SJCRH30 (cell line): Measurements from ENCODE around the gene HOXA5. TPM values are rescaled to one million over a fixed set of nuclear protein-coding genes. Genes with fewer than 3 reads are reported as not detected.
A peak's percentile ranks its signal among the peaks of the same experiment; 100 is the strongest.

Experiments used
- DNase-seq, 2 experiments: peaks; one replicate each; pipeline ENCODE4 v3.0.0-alpha.2; 2015 to 2020
- H3K27ac ChIP-seq: fragments of 250-450 bp; sonication (Bioruptor Pico); 2 replicates; pipeline ENCODE4 v1.5.1; 2020; ENCODE audit warnings: mild to moderate bottlenecking, moderate library complexity
- H3K27me3 ChIP-seq: fragments of 250-450 bp; sonication (Bioruptor Pico); 2 replicates; pipeline ENCODE4 v1.5.1; 2020; ENCODE audit warnings: mild to moderate bottlenecking, moderate library complexity
- H3K36me3 ChIP-seq: fragments of 250-450 bp; sonication (Bioruptor Pico); 2 replicates; pipeline ENCODE4 v1.5.1; 2020; ENCODE audit warnings: mild to moderate bottlenecking, moderate library complexity
- H3K4me1 ChIP-seq: fragments of 250-450 bp; sonication (Bioruptor Pico); 2 replicates; pipeline ENCODE4 v1.5.1; 2020; ENCODE audit warnings: mild to moderate bottlenecking, moderate library complexity
- H3K4me3 ChIP-seq: fragments of 250-450 bp; sonication (Bioruptor Pico); 2 replicates; pipeline ENCODE4 v1.5.1; 2020; ENCODE audit warnings: mild to moderate bottlenecking, moderate library complexity
- H3K9me3 ChIP-seq: fragments of 250-450 bp; sonication (Bioruptor Pico); replicated peaks from 2 replicates; pipeline ENCODE4 v1.5.1; 2020; ENCODE audit warnings: mild to moderate bottlenecking, moderate library complexity
- total RNA-seq: library from RNA; depleted of rRNA; stranded (reverse); fragments of >200 nt; shearing (Covaris generic); gene quantifications from 2 replicates; pipeline ENCODE4 v1.2.3, GENCODE V29; 2014; rRNA removed

The HOXA5 gene
- 10.4 and 11.9 TPM in 2 replicates for total RNA-seq

DNA sequence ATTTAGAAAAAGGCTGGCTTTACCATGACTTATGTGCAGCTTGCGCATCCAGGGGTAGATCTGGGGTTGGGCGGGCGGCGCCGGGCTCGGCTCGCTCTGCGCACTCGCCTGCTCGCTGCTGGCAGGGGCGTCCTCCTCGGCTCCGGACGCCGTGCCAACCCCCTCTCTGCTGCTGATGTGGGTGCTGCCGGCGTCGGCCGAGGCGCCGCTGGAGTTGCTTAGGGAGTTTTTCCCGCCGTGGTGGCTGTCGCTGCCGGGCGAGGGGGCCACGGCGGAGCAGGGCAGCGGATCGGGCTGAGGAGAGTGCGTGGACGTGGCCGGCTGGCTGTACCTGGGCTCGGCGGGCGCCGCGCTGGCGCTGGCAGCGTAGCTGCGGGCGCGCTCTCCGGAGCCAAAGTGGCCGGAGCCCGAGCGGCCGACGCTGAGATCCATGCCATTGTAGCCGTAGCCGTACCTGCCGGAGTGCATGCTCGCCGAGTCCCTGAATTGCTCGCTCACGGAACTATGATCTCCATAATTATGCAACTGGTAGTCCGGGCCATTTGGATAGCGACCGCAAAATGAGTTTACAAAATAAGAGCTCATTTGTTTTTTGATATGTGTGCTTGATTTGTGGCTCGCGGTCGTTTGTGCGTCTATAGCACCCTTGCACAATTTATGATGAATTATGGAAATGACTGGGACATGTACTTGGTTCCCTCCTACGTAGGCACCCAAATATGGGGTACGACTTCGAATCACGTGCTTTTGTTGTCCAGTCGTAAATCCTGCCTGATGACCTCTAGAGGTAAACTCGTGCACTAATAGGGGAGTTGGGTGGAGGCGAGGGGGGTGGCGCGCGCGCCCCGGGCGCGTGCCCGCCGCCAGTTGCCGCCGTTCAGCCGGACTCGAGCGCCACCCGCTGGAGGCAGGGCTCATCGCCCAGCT, at the start of gene HOXA5:
Gene HOXA5, minus strand, starts transcription at position 659 of the 927 bp plus-strand sequence. Its CDS starts 74 bp downstream, at position 585.
- peak; percentile 91 to 95 for DNase-seq
- H3K27me3 ChIP-seq, result no peaks in the 10 kb centered on the region
- no peaks in the 10 kb centered on the region for H3K4me1 ChIP-seq
- H3K4me3 ChIP-seq, result peak within 1 kb of the TSS; percentile 73
- peak within 1 kb of the TSS; percentile 83 for H3K27ac ChIP-seq
- no peaks in the 10 kb centered on the region for H3K36me3 ChIP-seq
- no peaks in the 10 kb centered on the region for H3K9me3 ChIP-seq

DNA sequence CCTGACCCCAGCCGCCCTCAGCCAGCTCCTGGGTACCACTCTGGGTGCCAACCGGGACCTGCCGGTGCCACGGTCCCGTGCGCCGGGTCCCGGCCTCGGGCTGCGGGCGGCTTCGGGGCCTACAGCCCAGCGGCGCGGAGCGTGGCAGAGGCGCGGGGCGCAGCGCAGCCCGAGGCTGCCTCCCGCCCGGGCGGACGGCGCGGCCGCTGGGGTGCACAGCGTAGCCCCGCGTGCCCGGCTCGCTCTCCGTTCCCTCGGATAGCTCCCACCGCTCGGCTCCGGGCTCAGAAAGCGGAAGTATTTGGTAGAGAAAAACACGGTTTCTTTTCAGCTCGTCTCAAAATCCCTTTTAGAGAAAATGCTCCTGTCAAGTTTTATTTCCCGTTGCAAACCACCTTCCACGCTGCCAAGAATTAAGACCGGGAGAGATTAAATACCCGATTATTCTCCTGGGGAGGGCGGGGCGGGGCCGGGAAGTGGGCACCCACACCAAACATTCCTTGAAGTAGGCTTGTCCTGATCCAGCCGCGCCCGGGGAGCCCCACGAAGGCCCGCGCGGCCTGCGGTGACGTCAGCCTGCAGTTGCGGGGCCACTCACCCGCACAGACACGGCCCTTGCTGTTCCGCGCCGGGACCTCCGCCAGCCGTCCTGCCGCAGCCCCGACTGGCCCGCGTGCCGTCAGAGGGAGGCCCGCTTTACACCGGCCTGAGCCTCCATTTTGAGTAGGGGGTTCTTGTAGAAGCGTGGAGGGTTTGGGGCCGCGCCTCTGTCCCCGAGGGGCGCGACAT, 49.3 kb upstream of the HOXA5 start:
- H3K4me1 ChIP-seq, result no peaks in the 10 kb centered on the region
- H3K36me3 ChIP-seq, result no peaks in the 10 kb centered on the region
- DNase-seq, result no peak
- H3K27me3 ChIP-seq, result no peaks in the 10 kb centered on the region
- no peak overlapping the region for H3K27ac ChIP-seq
- H3K4me3 ChIP-seq, result no peak overlapping the region
- no peaks in the 10 kb centered on the region for H3K9me3 ChIP-seq

DNA sequence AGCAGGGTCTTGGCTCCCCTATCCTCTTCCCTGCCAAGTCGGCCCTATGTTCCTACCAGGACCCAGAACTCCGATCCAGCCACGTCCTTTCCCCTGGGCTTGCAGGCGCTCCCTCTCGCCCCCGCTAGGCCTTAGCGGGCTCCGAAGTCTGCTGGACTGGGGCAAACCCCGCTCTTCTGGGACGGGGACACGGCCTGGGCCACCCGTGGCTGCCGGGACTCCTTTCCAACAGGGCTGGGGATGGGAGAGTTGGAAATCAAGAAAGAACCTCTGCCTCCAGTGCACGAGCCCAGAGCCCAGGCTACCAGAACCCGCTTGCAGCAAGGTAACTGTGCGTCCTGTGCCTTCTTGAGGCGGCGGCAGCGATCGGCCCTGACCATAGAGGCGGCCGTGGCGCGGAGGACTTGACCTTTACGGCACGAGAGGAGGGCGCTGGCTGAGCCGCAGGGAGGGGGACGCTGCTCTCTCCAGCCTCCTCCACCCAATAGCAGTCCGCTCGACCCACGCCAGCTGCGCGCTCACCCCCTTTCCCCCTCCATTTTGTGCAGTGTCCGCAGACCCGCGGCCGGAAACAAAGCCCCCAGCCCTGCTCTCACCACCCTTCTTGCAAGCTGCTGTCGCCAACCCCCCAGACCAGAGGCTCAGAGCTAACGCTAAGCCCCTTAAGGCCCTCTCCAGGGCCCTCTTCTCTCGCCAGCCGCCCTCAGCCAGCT, 48.5 kb upstream of the HOXA5 start:
- no peak overlapping the region for H3K27ac ChIP-seq
- H3K27me3 ChIP-seq, result no peaks in the 10 kb centered on the region
- no peaks in the 10 kb centered on the region for H3K4me1 ChIP-seq
- DNase-seq, result no peak
- no peak overlapping the region for H3K4me3 ChIP-seq
- no peaks in the 10 kb centered on the region for H3K9me3 ChIP-seq
- no peaks in the 10 kb centered on the region for H3K36me3 ChIP-seq

DNA sequence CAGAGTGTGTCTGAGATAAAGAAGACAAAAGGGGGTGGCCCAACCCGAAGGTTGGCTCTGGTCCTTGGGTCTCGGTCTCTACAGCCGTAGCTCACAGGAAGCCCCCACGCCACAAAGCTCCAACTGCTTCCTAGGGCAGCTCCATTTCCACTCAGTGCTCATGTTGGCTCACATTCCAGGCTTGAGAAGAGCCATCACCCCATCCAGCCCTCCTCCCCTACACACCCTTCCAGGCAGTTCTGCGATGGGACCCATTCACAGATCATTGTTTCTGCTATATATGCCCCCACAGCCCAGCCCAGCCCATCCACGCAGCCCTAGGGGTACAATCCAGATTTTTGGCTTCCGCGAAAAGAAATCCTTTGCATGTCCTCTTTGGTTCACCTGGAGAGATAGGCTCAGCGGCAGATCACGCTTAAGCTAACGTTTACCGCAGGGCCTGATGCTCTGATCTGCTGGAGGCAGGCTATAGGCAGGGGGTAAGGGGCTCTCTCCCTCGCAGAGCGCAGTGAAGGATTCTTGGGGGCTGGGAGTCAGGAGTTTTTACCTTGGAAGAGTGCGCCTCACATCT, 47.8 kb upstream of the HOXA5 start:
- Histone ChIP-seq H3K4me1 (no peaks in the 10 kb centered on the region), H3K27ac (no peak overlapping the region), H3K9me3 (no peaks in the 10 kb centered on the region), H3K36me3 (no peaks in the 10 kb centered on the region), H3K4me3 (no peak overlapping the region), H3K27me3 (no peaks in the 10 kb centered on the region)
- no peak for DNase-seq

DNA sequence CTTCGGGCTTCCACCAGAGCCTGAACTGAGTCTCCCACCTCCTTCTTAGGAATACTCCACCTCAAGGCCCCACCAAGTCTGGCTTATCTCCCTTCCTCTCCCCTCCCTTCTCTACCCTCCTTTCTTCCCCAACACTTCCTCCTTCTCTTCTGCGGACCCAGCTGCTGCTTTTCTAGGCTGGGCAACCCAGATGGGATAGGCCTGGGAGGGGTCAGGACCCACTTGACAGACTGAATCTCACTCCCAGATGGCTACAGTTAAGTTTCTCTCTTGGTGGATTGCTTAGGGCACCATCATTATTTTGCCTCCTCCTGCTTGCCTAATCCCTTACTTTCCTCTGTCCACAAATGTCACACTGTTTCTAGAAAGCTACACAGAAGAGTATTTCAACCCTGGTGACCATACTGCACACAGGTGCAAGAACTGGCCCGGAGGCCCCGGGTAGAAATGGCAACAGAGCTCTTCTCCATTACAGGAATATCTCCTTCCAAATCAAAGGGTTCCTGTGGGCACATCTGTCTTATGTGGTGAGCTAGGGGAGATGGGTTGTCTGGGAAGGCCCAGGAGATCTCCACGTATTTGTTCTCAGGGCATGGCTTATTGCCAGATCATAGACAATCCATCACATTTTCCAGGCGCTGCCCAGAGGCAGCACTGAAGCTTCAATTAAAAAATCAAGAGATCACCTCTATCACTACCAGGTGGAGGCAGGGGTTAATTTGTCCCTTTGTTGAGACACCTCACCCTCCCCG, 46.7 kb upstream of the HOXA5 start:
- no peaks in the 10 kb centered on the region for H3K9me3 ChIP-seq
- no peaks in the 10 kb centered on the region for H3K36me3 ChIP-seq
- H3K27me3 ChIP-seq, result no peaks in the 10 kb centered on the region
- H3K4me3 ChIP-seq, result no peak overlapping the region
- H3K4me1 ChIP-seq, result no peaks in the 10 kb centered on the region
- H3K27ac ChIP-seq, result no peak overlapping the region
- peak in 1 of 2 experiments; percentile 17 for DNase-seq

DNA sequence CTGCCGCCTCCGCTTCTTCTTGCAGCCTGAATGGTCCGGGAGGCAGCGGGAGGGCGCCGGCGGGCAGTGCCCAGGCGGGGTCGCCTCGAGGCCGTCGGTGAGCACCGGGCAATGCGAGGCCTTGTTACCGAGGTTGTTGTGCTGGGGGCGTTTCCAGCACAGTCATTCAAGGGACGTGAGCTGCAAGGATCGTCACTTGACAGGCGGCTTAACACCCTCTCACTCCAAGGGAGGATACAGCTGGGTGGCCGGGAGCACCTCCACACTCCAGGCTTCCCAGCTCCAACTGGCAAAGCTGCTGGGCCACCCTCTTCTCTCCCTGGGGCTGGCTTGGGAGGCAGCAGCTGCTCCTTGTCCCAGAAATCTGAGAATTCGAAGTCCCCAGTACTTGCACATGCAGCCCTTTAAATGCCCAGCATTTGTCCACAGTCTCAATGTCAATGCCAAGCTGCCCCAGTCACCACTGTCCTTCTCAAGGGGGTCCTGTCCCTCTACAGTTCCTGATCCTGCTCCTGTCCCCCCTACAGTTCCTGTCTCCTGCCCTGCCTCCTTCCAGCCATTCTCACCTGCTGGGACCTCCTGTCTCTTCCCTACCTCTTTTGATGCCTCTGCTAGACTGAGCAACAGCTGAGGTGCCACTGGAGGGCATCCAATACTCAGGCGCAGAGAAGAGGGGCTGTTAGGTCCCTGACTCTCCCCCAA, 46.0 kb upstream of the HOXA5 start:
- Histone ChIP-seq H3K4me3 (no peak overlapping the region), H3K27ac (no peak overlapping the region), H3K36me3 (no peaks in the 10 kb centered on the region), H3K27me3 (no peaks in the 10 kb centered on the region), H3K4me1 (no peaks in the 10 kb centered on the region), H3K9me3 (no peaks in the 10 kb centered on the region)
- no peak for DNase-seq

DNA sequence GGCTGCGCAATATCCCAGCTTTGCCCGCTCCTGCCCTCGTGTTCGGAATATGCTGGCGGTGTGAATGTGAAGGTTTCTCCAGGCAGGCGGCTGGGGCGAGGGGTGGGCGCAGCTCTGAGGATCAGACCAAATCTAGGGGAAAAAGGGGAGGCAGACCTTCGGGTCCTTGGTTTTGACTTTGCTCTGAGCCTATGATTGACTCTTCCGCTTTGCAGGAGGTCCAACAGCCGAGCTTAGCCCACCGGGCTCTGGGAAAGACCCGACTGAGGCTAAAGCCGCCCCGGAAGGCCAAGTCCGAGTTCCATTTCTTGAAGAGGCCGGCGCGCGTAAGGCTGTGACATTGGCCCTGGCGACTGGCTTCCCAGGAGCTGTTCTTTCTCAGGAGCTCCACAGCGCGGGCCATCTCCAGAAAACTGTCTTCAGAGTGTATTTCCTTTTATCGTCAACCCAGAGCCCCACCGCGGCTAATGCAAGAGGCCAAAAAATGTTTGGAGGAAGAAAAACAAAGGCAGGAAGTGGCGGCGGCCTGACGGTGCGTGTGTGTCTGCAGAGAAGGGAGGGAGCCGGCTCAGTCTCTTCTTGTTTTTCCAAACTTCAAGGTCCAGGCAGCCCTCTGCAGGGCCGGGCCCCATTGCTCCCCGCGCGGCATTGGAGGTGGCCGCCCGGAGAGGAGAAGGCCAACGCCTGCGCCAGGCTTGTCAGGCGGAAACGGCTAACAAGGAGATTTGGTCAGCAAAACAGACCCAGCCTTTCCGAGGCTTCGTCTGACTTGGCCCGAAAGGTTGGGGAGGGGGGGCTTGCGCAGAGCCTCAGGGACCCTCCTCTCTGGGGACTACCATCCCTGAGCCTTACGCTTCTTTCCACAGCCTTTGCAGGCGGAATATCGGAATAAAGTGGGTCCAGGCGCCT, 45.2 kb upstream of the HOXA5 start:
- Histone ChIP-seq H3K4me1 (no peaks in the 10 kb centered on the region), H3K9me3 (no peaks in the 10 kb centered on the region), H3K36me3 (no peaks in the 10 kb centered on the region), H3K27ac (no peak overlapping the region), H3K4me3 (no peak overlapping the region), H3K27me3 (no peaks in the 10 kb centered on the region)
- DNase-seq, result no peak

DNA sequence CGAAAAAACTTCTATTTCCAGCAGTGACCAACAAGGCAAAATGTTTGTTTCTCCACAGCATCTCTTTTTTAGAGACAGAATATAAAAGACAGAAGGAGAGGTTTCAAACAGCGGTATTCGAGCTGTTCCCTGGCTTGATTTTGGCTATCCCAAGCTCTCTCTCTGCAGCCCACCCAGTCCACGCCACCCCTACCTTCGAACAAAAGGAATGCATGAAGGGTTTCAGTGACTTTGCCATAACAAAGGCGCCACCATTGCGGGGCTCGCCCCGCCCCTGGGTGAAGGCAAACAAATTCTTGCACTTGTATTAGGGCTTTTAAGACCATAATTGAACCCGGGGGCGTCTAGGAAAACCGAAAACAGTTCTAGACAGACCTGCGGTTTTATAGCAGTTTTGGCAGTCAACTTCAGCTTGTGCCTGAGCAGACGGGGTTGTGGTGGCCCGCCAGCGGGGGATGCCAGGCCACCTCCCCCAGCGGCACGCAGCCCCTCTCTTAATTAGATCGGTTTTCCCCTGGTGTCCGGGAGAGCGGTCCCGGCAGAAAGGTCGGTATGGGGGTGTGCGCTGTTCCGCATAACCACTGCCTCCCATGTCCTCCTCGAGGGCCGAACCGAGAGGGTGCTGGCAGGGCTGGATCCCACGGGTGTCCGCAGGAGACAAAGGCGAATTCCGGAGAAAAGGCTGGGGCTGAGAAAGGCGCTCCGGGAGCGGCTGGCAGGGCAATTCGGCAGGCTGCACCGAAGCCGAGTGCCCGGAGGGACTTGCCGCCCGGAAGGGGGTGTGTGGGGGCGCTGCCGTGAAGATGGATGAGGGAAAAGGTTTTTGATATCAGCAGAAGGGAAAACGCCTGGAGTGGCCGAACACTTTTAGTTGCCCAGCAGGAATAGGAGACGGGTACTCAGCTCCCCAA, 44.2 kb upstream of the HOXA5 start:
- no peak for DNase-seq
- no peaks in the 10 kb centered on the region for H3K27me3 ChIP-seq
- H3K4me1 ChIP-seq, result no peaks in the 10 kb centered on the region

DNA sequence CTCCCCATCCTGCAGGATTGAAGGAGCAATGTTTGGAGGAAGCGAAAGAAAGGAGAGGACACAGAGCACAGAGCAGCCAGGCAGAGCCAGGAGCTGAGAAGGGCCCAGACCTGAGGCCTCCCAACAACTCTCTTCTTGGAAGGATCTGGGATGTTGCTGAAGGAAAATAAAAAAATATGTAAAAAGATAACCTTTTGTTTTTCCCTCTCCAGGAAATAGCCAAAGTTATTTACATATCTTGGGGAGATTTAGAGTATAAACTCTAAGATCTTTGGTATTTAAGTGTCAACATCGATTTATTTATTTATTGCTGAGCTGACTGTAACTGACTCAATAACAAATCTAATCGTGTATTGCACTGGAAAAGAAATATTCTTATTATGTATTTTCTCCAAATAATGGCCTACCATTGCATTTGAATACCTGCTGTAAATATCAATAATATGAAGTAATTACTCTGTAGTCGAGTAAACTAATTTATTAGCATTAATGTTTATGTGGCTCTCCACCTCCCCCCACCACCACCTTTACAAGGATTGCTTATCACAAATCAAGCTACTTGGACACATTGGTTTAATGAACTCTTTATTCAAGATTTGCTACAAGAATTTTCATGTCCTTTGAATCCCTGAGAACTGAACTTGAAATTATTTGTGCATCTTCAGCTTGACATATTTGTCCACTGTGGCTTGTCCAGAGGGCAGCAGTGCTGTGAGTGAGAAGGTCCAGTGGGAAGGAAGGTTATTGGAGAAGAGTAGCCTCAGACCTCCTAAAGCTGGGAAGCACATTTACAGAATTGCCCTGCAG, 43.4 kb upstream of the HOXA5 start:
- no peak overlapping the region for H3K4me3 ChIP-seq
- no peak for DNase-seq
- H3K27me3 ChIP-seq, result no peaks in the 10 kb centered on the region

More for the DNA sequence above, 44.2 kb upstream of the HOXA5 start:
- Histone ChIP-seq H3K4me3 (no peak overlapping the region), H3K27ac (no peak overlapping the region), H3K9me3 (no peaks in the 10 kb centered on the region), H3K36me3 (no peaks in the 10 kb centered on the region)

DNA sequence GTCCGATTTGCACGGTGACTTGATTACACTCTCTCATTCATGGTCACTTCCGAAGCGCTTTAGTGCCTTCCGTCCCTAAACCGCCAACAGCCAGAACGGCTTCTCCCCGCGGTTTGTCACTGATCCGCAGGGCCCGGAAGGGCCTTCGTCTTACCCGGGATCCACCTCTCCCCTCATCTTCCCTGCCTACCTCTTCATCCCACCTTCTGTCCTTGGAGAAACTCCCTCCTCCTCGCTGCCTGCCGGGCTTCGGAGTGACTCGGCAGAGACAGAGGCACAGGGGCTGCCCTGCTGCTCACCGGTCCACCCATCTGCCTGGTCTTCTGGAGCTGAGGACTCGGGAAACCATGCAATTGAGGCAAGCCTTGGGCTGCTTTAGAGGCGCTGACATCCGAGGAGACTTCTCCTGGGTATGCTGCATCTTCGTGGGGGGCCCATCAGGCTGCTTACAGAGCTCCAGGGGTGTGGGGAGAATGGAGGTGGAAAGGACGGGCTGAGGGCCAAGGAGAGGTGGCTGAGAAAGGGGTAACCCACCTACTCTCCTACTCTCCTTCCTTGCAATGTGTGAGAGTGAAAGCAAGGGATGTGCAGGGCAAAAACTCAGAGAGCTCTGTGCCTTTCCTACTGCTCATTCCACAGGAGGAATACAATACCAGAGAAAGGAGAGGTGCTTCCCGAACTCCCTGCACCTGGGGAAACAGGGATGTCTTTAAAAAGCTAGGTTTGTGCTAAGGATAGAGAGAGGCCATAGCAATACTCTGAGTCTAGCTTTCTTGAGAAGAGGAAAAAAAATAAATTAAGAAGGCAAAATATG, 42.6 kb upstream of the HOXA5 start:
- no peaks in the 10 kb centered on the region for H3K36me3 ChIP-seq
- peak overlapping the region; percentile 73 for H3K4me3 ChIP-seq
- H3K9me3 ChIP-seq, result no peaks in the 10 kb centered on the region
- no peaks in the 10 kb centered on the region for H3K27me3 ChIP-seq
- H3K4me1 ChIP-seq, result no peaks in the 10 kb centered on the region
- H3K27ac ChIP-seq, result peak overlapping the region; percentile 44; the same call in 1 of the 2 replicates
- DNase-seq, result peak in 1 of 2 experiments; percentile 26

More for the DNA sequence above, 43.4 kb upstream of the HOXA5 start:
- H3K9me3 ChIP-seq, result no peaks in the 10 kb centered on the region
- no peak overlapping the region for H3K27ac ChIP-seq
- no peaks in the 10 kb centered on the region for H3K4me1 ChIP-seq
- no peaks in the 10 kb centered on the region for H3K36me3 ChIP-seq
